Thyroid gland (tissue), 4 donors: Measurements from ENCODE around the gene TBC1D22B.
"Not testable (repeated sequence)": the region's sequence is repeated elsewhere in the genome, so short reads cannot be mapped to it uniquely, and the experiment has no call there.

Experiments used
- POLR2A ChIP-seq, 2 donors: fragments of 450-650 bp; IDR thresholded peaks; one replicate each; pipeline ENCODE4 v1.6.1; 2017; ENCODE audit warnings: antibody characterized with exemption in 2 of 2, mild to moderate bottlenecking in 2 of 2, moderate library complexity in 1 of 2
- TF ChIP-seq, protein P1 (sequence below), 6 experiments: fragments of 200-600 bp in 3 of 6; fragments of 450-650 bp in 3 of 6; sonication (generic) in 3 of 6; IDR thresholded peaks; one replicate each; pipeline ENCODE4 v1.5.1; 2016 to 2019; ENCODE audit warnings: antibody characterized with exemption in 6 of 6, mild to moderate bottlenecking in 2 of 6, inconsistent platforms in 1 of 6, moderate library complexity in 1 of 6

DNA sequence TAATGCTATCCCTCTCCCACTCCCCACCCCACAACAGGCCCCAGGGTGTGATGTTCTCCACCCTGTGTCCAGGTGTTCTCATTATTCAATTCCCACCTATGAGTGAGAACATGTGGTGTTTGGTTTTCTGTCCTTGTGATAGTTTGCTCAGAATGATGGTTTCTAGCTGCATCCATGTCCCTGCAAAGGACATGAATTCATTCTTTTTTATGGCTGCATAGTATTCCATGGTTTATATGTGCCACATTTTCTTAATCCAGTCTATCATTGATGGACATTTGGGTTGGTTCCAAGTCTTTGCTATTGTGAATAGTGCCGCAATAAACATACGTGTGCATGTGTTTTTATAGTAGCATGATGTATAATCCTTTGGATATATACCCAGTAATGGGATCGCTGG lies 80.7 kb downstream of the TBC1D22B start:
- TF ChIP-seq, protein P1, sequence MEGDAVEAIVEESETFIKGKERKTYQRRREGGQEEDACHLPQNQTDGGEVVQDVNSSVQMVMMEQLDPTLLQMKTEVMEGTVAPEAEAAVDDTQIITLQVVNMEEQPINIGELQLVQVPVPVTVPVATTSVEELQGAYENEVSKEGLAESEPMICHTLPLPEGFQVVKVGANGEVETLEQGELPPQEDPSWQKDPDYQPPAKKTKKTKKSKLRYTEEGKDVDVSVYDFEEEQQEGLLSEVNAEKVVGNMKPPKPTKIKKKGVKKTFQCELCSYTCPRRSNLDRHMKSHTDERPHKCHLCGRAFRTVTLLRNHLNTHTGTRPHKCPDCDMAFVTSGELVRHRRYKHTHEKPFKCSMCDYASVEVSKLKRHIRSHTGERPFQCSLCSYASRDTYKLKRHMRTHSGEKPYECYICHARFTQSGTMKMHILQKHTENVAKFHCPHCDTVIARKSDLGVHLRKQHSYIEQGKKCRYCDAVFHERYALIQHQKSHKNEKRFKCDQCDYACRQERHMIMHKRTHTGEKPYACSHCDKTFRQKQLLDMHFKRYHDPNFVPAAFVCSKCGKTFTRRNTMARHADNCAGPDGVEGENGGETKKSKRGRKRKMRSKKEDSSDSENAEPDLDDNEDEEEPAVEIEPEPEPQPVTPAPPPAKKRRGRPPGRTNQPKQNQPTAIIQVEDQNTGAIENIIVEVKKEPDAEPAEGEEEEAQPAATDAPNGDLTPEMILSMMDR (IDR thresholded peaks at IDR 0.05): not testable (repeated sequence)
- not testable (repeated sequence) for TF ChIP-seq POLR2A (IDR thresholded peaks at IDR 0.05)
